ENCODE results near the gene POGLUT3. TPM values are rescaled to one million over a fixed set of nuclear protein-coding genes. Genes with fewer than 3 reads are reported as not detected.

The POGLUT3 gene
- total and polyA plus RNA-seq, 9 of the 15 experiments (the other 6 are each of a cell fraction or from before 2014, with no cell fraction given): 4.6 to 29.7 (median 17.8) TPM

DNA sequence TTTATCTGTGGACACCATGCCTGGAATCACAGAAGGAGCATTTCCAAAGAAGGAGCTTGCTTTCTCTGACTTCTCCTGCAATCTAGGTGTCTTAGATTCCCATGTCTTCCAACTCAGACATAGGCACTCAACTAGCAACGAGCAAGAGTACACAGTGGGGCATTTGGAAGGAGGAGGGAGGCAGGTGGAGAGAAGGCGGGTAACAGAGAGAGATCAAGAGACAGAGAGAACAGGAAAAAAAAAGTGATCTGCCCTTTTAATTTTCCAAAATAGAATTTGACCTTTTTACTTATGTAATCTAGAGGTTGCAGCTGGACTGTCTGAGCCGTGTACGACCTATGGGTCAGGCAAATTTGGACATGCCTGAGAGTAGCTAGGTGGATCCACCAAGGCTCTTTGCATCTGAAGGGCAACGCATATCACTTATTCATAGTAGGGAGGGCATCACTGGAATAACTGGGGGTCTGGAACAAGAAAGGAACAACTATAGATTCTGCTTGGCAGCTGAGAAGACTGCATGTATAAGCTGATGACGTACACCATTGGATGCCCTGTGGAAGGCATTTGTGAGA, 37.3 kb upstream of the POGLUT3 start:
- no peak overlapping the region for H3K9ac ChIP-seq (ENCODE audit: insufficient read depth in 1 of 2, low read depth in 2 of 2, low read length in 2 of 2)
- no peaks in the 10 kb centered on the region for H4K20me1 ChIP-seq (replicated peaks; ENCODE audit: control insufficient read depth, insufficient read depth, low read length)
- CTCF ChIA-PET (ENCODE audit: low intra/inter-chr PET ratio): no interaction called here
- no peak overlapping the region for H3K4me2 ChIP-seq (ENCODE audit: insufficient read depth, low read length)
- H3K27ac ChIP-seq (ENCODE audit: extremely low read depth, low read depth, low read length): no peak overlapping the region
- intact Hi-C loops (cut with micrococcal nuclease): no loop called here
- BruUV-seq (replicated peaks): no TSS peak
- POLR2A ChIA-PET: interaction anchor here (0.5 to 1.3 kb wide), 4 partner anchors 10 to 605 kb away, joined by 3 to 4 read pairs (median 3); no protein-coding TSS in a partner anchor
- no peak overlapping the region for H3K4me3 ChIP-seq
- ATAC-seq (peak; percentile 51; the same call in 2 of the 3 replicates), DNase-seq (ENCODE audit: extremely low read depth in 1 of 4, low spot score in 3 of 4) (peak in 1 of 4 experiments; percentile 19), FAIRE-seq (no peak)
- in situ Hi-C loops (cut with MboI): no loop called here
- no peak overlapping the region for H2AFZ ChIP-seq (ENCODE audit: low read depth, low read length)
- no peaks in the 10 kb centered on the region for H3K27me3 ChIP-seq (ENCODE audit: control insufficient read depth in 2 of 2, insufficient read depth in 2 of 2, low read length in 2 of 2)
- no peaks in the 10 kb centered on the region for H3K9me1 ChIP-seq (ENCODE audit: control insufficient read depth, insufficient read depth, low read length)
- WGBS (ENCODE audit: insufficient coverage, low coverage, missing lambda C conversion rate): 36% methylated on average over 6 of the region's 6 CpGs
- H3K79me2 ChIP-seq (ENCODE audit: control insufficient read depth, insufficient read depth, low read length): no peaks in the 10 kb centered on the region
- H3K4me1 ChIP-seq (replicated peaks in 1 of 2; ENCODE audit: control insufficient read depth in 2 of 2, insufficient read depth in 2 of 2, low read length in 2 of 2): peaks cover 0 to 3% of the 10 kb centered on the region in 2 experiments; a peak in 2 of 5 replicates
- no peaks in the 10 kb centered on the region for H3K9me3 ChIP-seq (replicated peaks; ENCODE audit: control insufficient read depth, insufficient read depth, low read depth, low read length)
- peaks cover 23% of the 10 kb centered on the region for H3K36me3 ChIP-seq (ENCODE audit: control insufficient read depth, insufficient read depth, low read length)
- TF ChIP-seq ZNF41 (CRISPR knock-in tag; conservative IDR thresholded peaks at IDR 0.05) (no peak), CEBPG (CRISPR knock-in tag; IDR thresholded peaks at IDR 0.05) (no peak), CEBPG (tag; conservative IDR thresholded peaks at IDR 0.05 in 1 of 2, IDR thresholded peaks at IDR 0.05 in 1 of 2) (no peak), CBFA2T3 (IDR thresholded peaks at IDR 0.05) (peak; percentile 32), POLR2B (IDR thresholded peaks at IDR 0.05; ENCODE audit: low read depth, partially characterized antibody) (no peak), CBFA2T2 (conservative IDR thresholded peaks at IDR 0.05) (0 out of 2 replicates have a peak, but pooled peaks have one; percentile 19), TEAD1 (CRISPR knock-in tag; IDR thresholded peaks at IDR 0.05) (no peak), TRIM28 (IDR thresholded peaks at IDR 0.05) (no peak), TCF3 (CRISPR knock-in tag; IDR thresholded peaks at IDR 0.05) (0 out of 2 replicates have a peak, but pooled peaks have one; percentile 36), ZNF696 (CRISPR knock-in tag; conservative IDR thresholded peaks at IDR 0.05) (no peak)
- TF ChIP-seq, protein P1, sequence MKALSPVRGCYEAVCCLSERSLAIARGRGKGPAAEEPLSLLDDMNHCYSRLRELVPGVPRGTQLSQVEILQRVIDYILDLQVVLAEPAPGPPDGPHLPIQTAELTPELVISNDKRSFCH (CRISPR knock-in tag; IDR thresholded peaks at IDR 0.05): no peak
- TF ChIP-seq, protein P1 (tag; IDR thresholded peaks at IDR 0.05): peak; percentile 99
- TF ChIP-seq, protein P2, sequence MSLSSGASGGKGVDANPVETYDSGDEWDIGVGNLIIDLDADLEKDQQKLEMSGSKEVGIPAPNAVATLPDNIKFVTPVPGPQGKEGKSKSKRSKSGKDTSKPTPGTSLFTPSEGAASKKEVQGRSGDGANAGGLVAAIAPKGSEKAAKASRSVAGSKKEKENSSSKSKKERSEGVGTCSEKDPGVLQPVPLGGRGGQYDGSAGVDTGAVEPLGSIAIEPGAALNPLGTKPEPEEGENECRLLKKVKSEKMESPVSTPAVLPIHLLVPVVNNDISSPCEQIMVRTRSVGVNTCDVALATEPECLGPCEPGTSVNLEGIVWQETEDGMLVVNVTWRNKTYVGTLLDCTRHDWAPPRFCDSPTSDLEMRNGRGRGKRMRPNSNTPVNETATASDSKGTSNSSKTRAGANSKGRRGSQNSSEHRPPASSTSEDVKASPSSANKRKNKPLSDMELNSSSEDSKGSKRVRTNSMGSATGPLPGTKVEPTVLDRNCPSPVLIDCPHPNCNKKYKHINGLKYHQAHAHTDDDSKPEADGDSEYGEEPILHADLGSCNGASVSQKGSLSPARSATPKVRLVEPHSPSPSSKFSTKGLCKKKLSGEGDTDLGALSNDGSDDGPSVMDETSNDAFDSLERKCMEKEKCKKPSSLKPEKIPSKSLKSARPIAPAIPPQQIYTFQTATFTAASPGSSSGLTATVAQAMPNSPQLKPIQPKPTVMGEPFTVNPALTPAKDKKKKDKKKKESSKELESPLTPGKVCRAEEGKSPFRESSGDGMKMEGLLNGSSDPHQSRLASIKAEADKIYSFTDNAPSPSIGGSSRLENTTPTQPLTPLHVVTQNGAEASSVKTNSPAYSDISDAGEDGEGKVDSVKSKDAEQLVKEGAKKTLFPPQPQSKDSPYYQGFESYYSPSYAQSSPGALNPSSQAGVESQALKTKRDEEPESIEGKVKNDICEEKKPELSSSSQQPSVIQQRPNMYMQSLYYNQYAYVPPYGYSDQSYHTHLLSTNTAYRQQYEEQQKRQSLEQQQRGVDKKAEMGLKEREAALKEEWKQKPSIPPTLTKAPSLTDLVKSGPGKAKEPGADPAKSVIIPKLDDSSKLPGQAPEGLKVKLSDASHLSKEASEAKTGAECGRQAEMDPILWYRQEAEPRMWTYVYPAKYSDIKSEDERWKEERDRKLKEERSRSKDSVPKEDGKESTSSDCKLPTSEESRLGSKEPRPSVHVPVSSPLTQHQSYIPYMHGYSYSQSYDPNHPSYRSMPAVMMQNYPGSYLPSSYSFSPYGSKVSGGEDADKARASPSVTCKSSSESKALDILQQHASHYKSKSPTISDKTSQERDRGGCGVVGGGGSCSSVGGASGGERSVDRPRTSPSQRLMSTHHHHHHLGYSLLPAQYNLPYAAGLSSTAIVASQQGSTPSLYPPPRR (CRISPR knock-in tag; IDR thresholded peaks at IDR 0.05; ENCODE audit: borderline replicate concordance): no peak

Data from K562 (cell line).